Activated naive CD8-positive, alpha-beta T cell (primary cell): ENCODE measurements around the gene ORM1.
"Not testable (repeated sequence)": the region's sequence is repeated elsewhere in the genome, so short reads cannot be mapped to it uniquely, and the experiment has no call there.

Experiments
- H3K27ac Mint-ChIP-seq: one replicate; pipeline ENCODE4 v1.8.0; 2021; ENCODE audit warnings: mixed read lengths
- H3K27me3 Mint-ChIP-seq: one replicate; pipeline ENCODE4 v1.8.0; 2021; ENCODE audit warnings: mixed read lengths
- H3K36me3 Mint-ChIP-seq: one replicate; pipeline ENCODE4 v1.8.0; 2021; ENCODE audit warnings: mixed read lengths
- H3K4me1 Mint-ChIP-seq: one replicate; pipeline ENCODE4 v1.8.0; 2021; ENCODE audit warnings: low read depth, mixed read lengths
- H3K4me3 Mint-ChIP-seq: one replicate; pipeline ENCODE4 v1.8.0; 2021; ENCODE audit warnings: mild to moderate bottlenecking, mixed read lengths
- H3K9me3 Mint-ChIP-seq: one replicate; pipeline ENCODE4 v1.8.0; 2021; ENCODE audit warnings: low read depth, mixed read lengths

Gene ORM1

DNA sequence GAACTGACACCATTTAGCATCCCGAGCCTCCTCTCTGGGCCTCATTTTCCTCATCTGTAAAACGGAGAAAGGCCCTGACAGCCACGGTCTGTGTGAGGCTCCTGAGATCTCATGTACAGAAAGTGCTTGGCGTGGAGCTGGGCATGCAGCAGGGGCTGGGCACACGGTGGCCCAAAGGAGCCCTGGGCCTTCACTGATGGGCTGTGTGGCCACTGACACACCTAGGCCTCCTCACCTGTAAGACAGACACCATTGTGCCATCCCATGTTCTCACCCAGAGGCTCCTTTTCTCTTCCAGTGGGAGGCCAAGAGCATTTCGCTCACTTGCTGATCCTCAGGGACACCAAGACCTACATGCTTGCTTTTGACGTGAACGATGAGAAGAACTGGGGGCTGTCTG is 1.6 kb downstream of the ORM1 start:
- Mint-ChIP-seq H3K36me3 (no peaks in the 10 kb centered on the region), H3K4me1 (no peaks in the 10 kb centered on the region), H3K4me3 (no peak overlapping the region), H3K27ac (no peak overlapping the region), H3K27me3 (no peaks in the 10 kb centered on the region), H3K9me3 (no peaks in the 10 kb centered on the region)

DNA sequence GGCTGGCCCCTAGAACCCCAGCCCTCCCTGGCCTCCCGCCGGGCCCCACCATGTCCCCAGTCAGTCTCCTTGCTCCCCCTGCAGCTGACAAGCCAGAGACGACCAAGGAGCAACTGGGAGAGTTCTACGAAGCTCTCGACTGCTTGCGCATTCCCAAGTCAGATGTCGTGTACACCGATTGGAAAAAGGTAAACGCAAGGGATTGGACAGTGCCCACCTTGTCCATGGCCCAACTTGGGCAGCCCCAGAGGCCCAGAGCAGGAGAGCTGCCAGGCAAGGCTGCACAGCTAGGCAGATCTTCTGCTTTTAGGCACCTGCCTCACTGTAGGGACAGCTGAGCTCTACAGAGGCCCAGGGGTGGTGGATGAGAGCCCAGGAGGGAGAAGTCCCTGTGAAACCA is 2.1 kb downstream of the ORM1 start:
- not testable (repeated sequence) for H3K36me3 Mint-ChIP-seq, H3K27ac Mint-ChIP-seq, H3K4me1 Mint-ChIP-seq, H3K27me3 Mint-ChIP-seq, H3K9me3 Mint-ChIP-seq, H3K4me3 Mint-ChIP-seq

DNA sequence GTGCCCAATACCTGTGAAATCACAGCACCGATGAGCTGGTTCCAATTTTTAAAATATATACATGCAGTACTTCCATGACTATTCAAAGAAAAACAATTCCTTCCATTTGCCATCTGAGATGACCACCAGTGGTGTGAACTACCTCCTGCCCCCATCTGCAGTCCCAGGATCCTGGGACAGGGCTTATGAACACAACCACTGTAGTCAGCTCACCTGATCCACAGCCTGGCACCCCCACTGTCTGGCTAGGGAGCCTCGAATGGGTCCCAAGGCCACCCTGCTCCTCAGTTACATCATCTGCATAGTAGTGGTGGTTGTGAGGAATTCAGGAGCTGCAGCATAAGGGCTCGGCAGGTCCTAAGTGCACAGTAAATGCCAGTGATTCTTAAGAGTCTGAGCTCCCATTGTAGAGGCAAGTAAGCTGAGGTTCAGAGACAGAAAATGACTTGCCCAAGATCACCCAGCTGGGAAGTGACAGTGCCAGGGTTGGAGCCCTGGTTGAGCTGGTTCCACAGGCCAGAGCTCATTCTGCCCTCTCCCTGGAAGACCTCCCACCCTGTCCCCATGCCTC is 2.9 kb downstream of the ORM1 start:
- H3K27me3 Mint-ChIP-seq, H3K4me1 Mint-ChIP-seq, H3K9me3 Mint-ChIP-seq, H3K36me3 Mint-ChIP-seq, H3K4me3 Mint-ChIP-seq, H3K27ac Mint-ChIP-seq: not testable (repeated sequence)

DNA sequence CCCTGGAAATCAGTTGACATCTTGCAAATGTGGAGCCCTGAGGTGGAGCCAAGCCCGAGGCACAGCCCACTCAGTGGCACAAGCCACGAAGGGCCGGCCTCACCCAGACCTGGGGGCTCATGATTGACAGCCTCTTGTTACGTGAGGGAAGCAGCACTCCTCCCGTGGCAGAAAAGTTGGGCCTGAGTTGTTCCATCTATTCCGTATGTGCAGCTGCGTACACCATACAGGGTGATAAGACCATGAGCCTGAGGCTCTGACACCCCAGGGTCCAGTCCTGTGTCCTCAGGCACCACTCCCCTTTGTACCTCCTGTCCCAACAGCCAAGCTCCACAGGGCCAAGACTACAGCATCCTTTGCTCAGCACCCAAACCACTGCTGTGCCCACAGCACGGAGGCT is 4.9 kb downstream of the ORM1 start:
- Mint-ChIP-seq H3K36me3 (no peaks in the 10 kb centered on the region), H3K4me3 (no peak overlapping the region), H3K27ac (no peak overlapping the region), H3K9me3 (no peaks in the 10 kb centered on the region), H3K4me1 (peaks cover 10% of the 10 kb centered on the region), H3K27me3 (no peaks in the 10 kb centered on the region)

DNA sequence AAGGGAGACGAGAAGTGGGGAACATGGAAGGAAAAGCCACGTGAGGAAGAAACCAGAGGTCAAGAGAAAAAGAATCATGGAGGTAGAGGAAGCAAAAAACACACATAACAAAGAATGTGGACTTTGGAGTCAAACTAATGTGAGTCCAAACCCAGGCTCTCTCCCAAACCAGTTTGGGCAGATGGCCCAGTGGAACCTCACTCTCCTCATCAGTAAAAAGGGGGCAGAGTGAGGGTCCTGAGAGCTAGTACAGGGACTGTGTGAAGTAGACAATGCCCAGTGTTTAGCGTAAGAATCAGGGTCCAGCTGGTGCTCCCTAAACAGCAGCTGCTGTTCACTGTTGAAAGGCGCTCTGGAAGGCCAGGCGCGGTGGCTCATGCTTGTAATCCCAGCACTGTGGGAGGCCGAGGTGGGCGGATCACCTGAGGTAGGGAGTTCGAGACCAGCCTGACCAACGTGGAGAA is 5.5 kb downstream of the ORM1 start:
- not testable (repeated sequence) for H3K4me3 Mint-ChIP-seq, H3K9me3 Mint-ChIP-seq, H3K4me1 Mint-ChIP-seq, H3K27ac Mint-ChIP-seq, H3K36me3 Mint-ChIP-seq, H3K27me3 Mint-ChIP-seq

DNA sequence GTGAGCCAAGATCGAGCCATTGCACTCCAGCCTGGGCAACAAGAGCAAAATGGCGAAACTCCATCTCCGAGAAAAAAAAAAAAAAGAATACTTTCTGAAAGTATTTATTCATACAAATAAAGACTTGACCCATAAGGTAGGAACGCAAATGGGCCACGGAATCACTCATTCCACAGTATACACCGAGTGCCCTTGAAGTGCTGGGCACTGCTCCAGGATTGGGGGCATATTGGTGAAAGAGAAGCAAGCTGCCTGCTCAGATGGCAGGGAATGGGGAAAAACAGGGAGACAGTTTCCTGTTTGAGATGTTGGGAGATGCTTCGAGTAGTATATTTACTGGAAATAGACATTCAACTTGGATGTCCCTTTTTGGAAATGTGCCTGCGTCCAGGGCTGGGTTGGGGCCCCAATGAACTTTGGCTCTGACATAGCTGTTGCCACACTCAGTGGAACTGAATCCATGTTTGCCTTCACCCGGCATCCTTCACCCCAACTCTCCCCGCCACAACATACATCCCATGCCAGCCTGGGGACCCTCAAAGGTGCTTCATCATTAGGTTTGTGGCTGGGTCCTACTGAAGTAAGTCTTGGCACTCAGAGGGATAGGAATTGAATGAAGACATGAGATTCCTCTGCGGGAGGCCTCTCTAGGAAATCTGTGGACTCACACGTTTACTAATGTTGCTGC is 6.2 kb downstream of the ORM1 start:
- H3K9me3 Mint-ChIP-seq, H3K27me3 Mint-ChIP-seq, H3K27ac Mint-ChIP-seq, H3K4me3 Mint-ChIP-seq, H3K4me1 Mint-ChIP-seq, H3K36me3 Mint-ChIP-seq: not testable (repeated sequence)

DNA sequence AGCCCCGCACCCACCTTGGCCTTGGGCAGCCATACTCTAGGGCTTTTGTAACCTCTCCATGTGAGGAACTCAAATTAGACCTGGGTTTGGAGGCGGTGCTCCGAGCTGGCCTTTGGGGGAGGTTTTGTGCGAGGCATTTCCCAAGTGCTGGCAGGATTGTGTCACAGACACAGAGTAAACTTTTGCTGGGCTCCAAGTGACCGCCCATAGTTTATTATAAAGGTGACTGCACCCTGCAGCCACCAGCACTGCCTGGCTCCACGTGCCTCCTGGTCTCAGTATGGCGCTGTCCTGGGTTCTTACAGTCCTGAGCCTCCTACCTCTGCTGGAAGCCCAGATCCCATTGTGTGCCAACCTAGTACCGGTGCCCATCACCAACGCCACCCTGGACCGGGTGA is 6.7 kb downstream of the ORM1 start, which contains the start of gene ORM2:
Gene ORM2, plus strand, starts transcription at position 245 of the 398 bp plus-strand sequence. Its CDS starts 36 bp downstream, at position 281.
- not testable (repeated sequence) for H3K9me3 Mint-ChIP-seq, H3K4me3 Mint-ChIP-seq, H3K36me3 Mint-ChIP-seq, H3K4me1 Mint-ChIP-seq, H3K27me3 Mint-ChIP-seq
- H3K27ac Mint-ChIP-seq, result peak within 1 kb of the TSS; percentile 76

DNA sequence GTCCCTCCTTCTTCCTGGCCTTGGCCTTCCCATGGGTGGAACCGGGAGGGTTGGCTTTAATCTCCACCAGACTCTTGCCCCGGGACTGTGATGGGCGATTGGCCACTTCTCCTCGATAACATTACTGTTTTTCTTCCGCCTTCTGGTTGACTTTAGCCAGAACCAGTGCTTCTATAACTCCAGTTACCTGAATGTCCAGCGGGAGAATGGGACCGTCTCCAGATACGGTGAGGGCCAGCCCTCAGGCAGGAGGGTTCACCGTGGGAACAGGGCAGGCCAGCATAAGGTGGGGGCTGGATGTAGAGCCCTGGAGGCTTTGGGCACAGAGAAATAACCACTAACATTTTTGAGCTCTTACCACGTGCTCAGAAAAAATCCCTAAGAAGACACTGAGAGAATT is 7.7 kb downstream of the ORM1 start:
- Mint-ChIP-seq H3K4me3 (no peak overlapping the region), H3K4me1 (peaks cover 12% of the 10 kb centered on the region), H3K36me3 (peaks cover 3% of the 10 kb centered on the region), H3K27me3 (no peaks in the 10 kb centered on the region), H3K27ac (peak overlapping the region; percentile 76), H3K9me3 (no peaks in the 10 kb centered on the region)

DNA sequence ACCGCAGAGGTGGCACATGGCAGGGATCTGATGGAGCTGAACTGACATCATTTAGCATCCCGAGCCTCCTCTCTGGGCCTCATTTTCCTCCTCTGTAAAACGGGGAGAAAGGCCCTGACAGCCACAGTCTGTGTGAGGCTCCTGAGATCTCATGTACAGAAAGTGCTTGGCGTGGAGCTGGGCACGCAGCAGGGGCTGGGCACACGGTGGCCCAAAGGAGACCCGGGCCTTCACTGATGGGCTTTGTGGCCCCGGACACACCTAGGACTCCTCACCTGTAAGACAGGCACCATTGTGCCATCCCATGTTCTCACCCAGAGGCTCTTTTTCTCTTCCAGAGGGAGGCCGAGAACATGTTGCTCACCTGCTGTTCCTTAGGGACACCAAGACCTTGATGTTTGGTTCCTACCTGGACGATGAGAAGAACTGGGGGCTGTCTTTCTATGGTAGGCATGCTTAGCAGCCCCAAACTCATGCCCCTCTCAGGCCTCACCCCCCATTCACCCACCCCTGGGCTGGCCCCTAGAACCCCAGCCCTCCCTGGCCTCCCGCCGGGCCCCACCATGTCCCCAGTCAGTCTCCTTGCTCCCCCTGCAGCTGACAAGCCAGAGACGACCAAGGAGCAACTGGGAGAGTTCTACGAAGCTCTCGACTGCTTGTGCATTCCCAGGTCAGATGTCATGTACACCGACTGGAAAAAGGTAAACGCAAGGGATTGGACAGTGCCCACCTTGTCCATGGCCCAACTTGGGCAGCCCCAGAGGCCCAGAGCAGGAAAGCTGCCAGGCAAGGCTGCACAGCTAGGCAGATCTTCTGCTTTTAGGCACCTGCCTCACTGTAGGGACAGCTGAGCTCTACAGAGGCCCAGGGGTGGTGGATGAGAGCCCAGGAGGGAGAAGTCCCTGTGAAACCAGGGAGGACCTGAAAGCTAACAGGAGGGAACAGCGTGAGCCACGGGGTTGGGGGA is 8.6 kb downstream of the ORM1 start:
- not testable (repeated sequence) for H3K9me3 Mint-ChIP-seq, H3K27me3 Mint-ChIP-seq, H3K4me3 Mint-ChIP-seq, H3K36me3 Mint-ChIP-seq
- peaks cover 12% of the 10 kb centered on the region for H3K4me1 Mint-ChIP-seq
- peak overlapping the region; percentile 76 for H3K27ac Mint-ChIP-seq

DNA sequence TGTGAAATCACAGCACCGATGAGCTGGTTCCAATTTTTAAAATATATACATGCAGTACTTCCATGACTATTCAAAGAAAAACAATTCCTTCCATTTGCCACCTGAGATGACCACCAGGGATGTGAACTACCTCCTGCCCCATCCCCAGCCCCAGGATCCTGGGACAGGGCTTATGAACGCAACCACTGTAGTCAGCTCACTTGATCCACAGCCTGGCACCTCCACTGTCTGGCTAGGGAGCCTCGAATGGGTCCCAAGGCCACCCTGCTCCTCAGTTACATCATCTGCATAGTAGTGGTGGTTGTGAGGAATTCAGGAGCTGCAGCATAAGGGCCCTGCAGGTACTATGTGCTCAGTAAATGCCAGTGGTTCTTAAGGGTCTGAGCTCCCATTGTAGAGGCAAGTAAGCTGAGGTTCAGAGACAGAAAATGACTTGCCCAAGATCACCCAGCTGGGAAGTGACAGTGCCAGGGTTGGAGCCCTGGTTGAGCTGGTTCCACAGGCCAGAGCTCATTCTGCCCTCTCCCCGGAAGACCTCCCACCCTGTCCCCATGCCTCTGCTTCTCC is 9.7 kb downstream of the ORM1 start:
- not testable (repeated sequence) for H3K9me3 Mint-ChIP-seq, H3K27me3 Mint-ChIP-seq, H3K4me3 Mint-ChIP-seq, H3K36me3 Mint-ChIP-seq
- Mint-ChIP-seq H3K27ac (peak overlapping the region; percentile 4), H3K4me1 (peaks cover 14% of the 10 kb centered on the region)

DNA sequence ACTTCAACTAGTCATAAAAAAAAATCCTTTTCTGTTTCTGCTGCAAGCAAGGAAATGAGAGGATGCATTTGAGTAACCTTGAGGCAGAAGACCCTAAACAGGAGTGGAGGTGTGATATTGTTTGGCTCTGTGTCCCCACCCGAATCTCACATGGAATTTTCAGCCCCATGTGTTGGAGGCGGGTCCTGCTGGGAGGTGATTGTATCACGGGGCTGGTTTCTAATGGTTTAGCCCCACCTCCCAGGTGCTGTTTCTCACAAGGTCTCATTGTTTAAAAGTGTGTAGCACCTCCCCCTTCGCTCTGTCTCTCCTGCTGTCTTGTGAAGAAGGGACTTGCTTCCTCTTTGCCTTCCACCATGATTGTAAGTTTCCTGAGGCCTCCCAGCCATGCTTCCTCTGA is 10.8 kb downstream of the ORM1 start:
- peaks cover 15% of the 10 kb centered on the region for H3K4me1 Mint-ChIP-seq
- not testable (repeated sequence) for H3K9me3 Mint-ChIP-seq, H3K27ac Mint-ChIP-seq, H3K36me3 Mint-ChIP-seq, H3K4me3 Mint-ChIP-seq, H3K27me3 Mint-ChIP-seq

DNA sequence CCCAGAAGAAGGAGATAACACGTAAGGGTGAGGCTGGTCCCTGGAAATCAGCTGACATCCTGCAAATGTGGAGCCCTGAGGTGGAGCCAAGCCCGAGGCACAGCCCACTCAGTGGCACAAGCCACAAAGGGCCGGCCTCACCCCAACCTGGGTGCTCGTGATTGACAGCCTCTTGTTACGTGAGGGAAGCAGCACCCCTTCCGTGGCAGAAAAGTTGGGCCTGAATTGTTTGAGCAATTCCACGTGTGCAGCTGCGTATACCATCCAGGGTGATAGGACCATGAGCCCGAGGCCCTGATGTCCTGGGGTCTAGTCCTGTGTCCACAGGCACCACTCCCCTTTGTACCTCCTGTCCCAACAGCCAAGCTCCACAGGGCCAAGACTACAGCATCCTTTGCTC is 11.6 kb downstream of the ORM1 start:
- Mint-ChIP-seq H3K9me3 (no peaks in the 10 kb centered on the region), H3K4me3 (no peak overlapping the region), H3K27me3 (no peaks in the 10 kb centered on the region), H3K27ac (peak overlapping the region; percentile 94), H3K4me1 (peaks cover 19% of the 10 kb centered on the region), H3K36me3 (peaks cover 9% of the 10 kb centered on the region)

DNA sequence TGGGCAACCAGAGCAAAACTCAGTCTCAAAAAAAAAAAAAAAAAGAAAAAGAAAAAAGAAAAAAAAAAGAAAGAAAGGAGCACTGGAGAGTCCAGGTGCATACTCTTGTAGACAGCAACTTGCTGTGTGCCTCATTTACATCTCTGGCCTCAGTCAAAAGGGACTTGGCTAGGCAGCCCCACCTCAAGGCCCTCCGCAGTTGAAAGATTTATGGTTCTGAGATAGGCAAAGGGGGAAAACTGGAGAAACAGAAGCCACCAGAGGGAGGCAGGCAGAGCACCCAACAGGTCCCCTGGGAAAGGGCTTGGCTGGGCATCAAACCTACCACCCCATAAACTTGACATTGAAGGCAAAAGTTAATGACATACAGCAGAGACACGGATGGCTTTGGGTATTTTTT is 12.8 kb downstream of the ORM1 start:
- Mint-ChIP-seq H3K27ac (no peak overlapping the region), H3K4me3 (no peak overlapping the region), H3K9me3 (no peaks in the 10 kb centered on the region), H3K36me3 (peaks cover 9% of the 10 kb centered on the region), H3K4me1 (peaks cover 20% of the 10 kb centered on the region), H3K27me3 (no peaks in the 10 kb centered on the region)

DNA sequence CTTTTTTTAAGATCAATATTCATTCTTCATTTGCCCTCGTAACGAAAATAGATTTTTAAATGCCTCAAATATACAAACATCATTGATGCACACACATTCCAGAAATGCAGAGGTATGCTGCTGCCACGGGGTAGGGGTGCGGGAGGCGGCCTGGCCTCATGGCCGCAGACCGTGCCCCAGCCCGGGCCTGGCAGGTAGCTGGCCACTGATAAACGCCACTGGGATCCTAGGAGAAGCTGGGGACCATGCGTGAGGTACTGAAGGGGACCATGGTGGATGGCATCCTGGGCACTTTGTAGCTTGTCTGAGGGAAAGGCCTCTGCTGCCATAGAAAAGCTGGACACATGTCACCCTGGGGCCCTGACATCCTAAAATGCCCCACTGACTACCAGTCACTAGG is 13.3 kb downstream of the ORM1 start:
- H3K9me3 Mint-ChIP-seq, result no peaks in the 10 kb centered on the region
- peak overlapping the region; percentile 70 for H3K27ac Mint-ChIP-seq
- H3K36me3 Mint-ChIP-seq, result peaks cover 9% of the 10 kb centered on the region
- H3K4me1 Mint-ChIP-seq, result peaks cover 16% of the 10 kb centered on the region
- no peaks in the 10 kb centered on the region for H3K27me3 Mint-ChIP-seq
- no peak overlapping the region for H3K4me3 Mint-ChIP-seq
